ENCODE results near the gene WDPCP.

WDPCP gene

GRCh38 chr2:63619328-63619727 lies 31.1 kb upstream of the WDPCP start:
- TF ChIP-seq TCF4 (CRISPR knock-in tag; IDR thresholded peaks at IDR 0.05; ENCODE audit: borderline replicate concordance) = no peak
- no peak for ATAC-seq

GRCh38 chr2:63617366-63617765 lies 29.1 kb upstream of the WDPCP start:
- ATAC-seq = no peak
- TF ChIP-seq ESRRG (CRISPR knock-in tag; IDR thresholded peaks at IDR 0.05) (no peak), ARNTL (CRISPR knock-in tag; IDR thresholded peaks at IDR 0.05; ENCODE audit: borderline replicate concordance, low read depth) (no peak), ISL1 (CRISPR knock-in tag; IDR thresholded peaks at IDR 0.05) (no peak), ZFP3 (CRISPR knock-in tag; IDR thresholded peaks at IDR 0.05) (no peak), TOX (CRISPR knock-in tag; IDR thresholded peaks at IDR 0.05; ENCODE audit: borderline replicate concordance) (no peak), SNAI2 (CRISPR knock-in tag; IDR thresholded peaks at IDR 0.05) (no peak), BACH2 (CRISPR knock-in tag; IDR thresholded peaks at IDR 0.05; ENCODE audit: borderline replicate concordance) (no peak), ZNF8 (CRISPR knock-in tag; IDR thresholded peaks at IDR 0.05) (no peak), ZNF565 (CRISPR knock-in tag; conservative IDR thresholded peaks at IDR 0.05; ENCODE audit: low read depth) (no peak), PATZ1 (CRISPR knock-in tag; IDR thresholded peaks at IDR 0.05; ENCODE audit: borderline replicate concordance) (no peak), POU6F1 (CRISPR knock-in tag; IDR thresholded peaks at IDR 0.05; ENCODE audit: borderline replicate concordance, low read depth) (no peak), OSR1 (CRISPR knock-in tag; IDR thresholded peaks at IDR 0.05) (no peak), GLIS3 (CRISPR knock-in tag; IDR thresholded peaks at IDR 0.05) (no peak)

- peak; percentile 57 for ATAC-seq
- no peak for TF ChIP-seq CSRNP3 (CRISPR knock-in tag; IDR thresholded peaks at IDR 0.05)
- TF ChIP-seq GLIS3 (CRISPR knock-in tag; IDR thresholded peaks at IDR 0.05) = no peak
- TF ChIP-seq ARNTL (CRISPR knock-in tag; IDR thresholded peaks at IDR 0.05; ENCODE audit: borderline replicate concordance, low read depth) = no peak
- TF ChIP-seq OSR1 (CRISPR knock-in tag; IDR thresholded peaks at IDR 0.05) = no peak
- no peak for TF ChIP-seq BACH2 (CRISPR knock-in tag; IDR thresholded peaks at IDR 0.05; ENCODE audit: borderline replicate concordance)
- no peak for TF ChIP-seq TSHZ2 (CRISPR knock-in tag; IDR thresholded peaks at IDR 0.05)
- no peak for TF ChIP-seq ISL1 (CRISPR knock-in tag; IDR thresholded peaks at IDR 0.05)
- TF ChIP-seq CSDC2 (CRISPR knock-in tag; IDR thresholded peaks at IDR 0.05) = no peak
- TF ChIP-seq PPARA (CRISPR knock-in tag; IDR thresholded peaks at IDR 0.05; ENCODE audit: borderline replicate concordance) = no peak
- no peak for TF ChIP-seq RARB (CRISPR knock-in tag; IDR thresholded peaks at IDR 0.05)
Observed at GRCh38 chr2:63614983-63615945, 27.0 kb upstream of the WDPCP start.

GRCh38 chr2:63614448-63614968 lies 26.2 kb upstream of the WDPCP start:
- ATAC-seq = peak; percentile 86
- TF ChIP-seq ISL1 (CRISPR knock-in tag; IDR thresholded peaks at IDR 0.05) (peak; percentile 62; the same call in 1 of the 2 replicates), CSDC2 (CRISPR knock-in tag; IDR thresholded peaks at IDR 0.05) (0 out of 2 replicates have a peak, but pooled peaks have one; percentile 41), CREB5 (CRISPR knock-in tag; IDR thresholded peaks at IDR 0.05; ENCODE audit: low read depth) (no peak; the same call in 1 of the 2 replicates), OSR1 (CRISPR knock-in tag; IDR thresholded peaks at IDR 0.05) (no peak)
